Testis (tissue), 3 donors: Measurements from ENCODE around the gene HPS1. TPM values are rescaled to one million over a fixed set of nuclear protein-coding genes. Genes with fewer than 3 reads are reported as not detected.

Experiments used
- DNase-seq: peaks from one replicate; pipeline ENCODE4 v3.0.0-alpha.2; 2019
- H3K27ac ChIP-seq, 2 donors: fragments of 200-600 bp; sonication (generic); one replicate each; pipeline ENCODE4 v1.5.1; 2019
- H3K27me3 ChIP-seq: fragments of 200-600 bp; sonication (generic); one replicate; pipeline ENCODE4 v1.5.1; 2019
- H3K36me3 ChIP-seq: fragments of 200-600 bp; sonication (generic); one replicate; pipeline ENCODE4 v1.5.1; 2017; ENCODE audit warnings: low read depth; ENCODE audit errors: missing control alignments
- H3K4me1 ChIP-seq: fragments of 200-600 bp; sonication (generic); one replicate; pipeline ENCODE4 v1.5.1; 2019
- H3K4me3 ChIP-seq, 2 donors: fragments of 200-600 bp; sonication (generic); one replicate each; pipeline ENCODE4 v1.5.1; 2017 to 2019
- H3K9me3 ChIP-seq: fragments of 200-600 bp; sonication (generic); one replicate; pipeline ENCODE4 v1.5.1; 2017
- POLR2A ChIP-seq: fragments of 450-650 bp; IDR thresholded peaks from one replicate; pipeline ENCODE4 v1.6.1; 2017; ENCODE audit warnings: antibody characterized with exemption, mild to moderate bottlenecking, moderate library complexity
- WGBS, 2 donors: methylation state at CpG; one replicate each; pipeline ENCODE4 v1.1.5; 2018; 5-methylcytosine and 5-hydroxymethylcytosine counted together
- intact Hi-C: fragments of 100-400 bp; cut with DNase I; formaldehyde crosslinking; loops from one replicate; pipeline ENCODE4 v1.15.1; 2023; ENCODE audit warnings: low total_unique reads
- polyA plus RNA-seq: library from polyadenylated mRNA; stranded (reverse); fragments of 350-450 nt; fragmentation: Illumina TruSeq; extraction: RNeasy Lipid Tissue Mini Kit (QIAGEN cat#74804); gene quantifications from one replicate; pipeline ENCODE4 v1.2.3, GENCODE V29; 2014; ENCODE audit warnings: low read depth, low replicate concordance; ENCODE audit not compliant: insufficient read depth
- total RNA-seq, 2 donors: library from RNA; depleted of rRNA; stranded (reverse); fragments of >200 nt; gene quantifications; one replicate each; pipeline ENCODE4 v1.2.3, GENCODE V29; 2016
- TF ChIP-seq, protein P1 (sequence below), 3 experiments: fragments of 450-650 bp in 2 of 3; fragments of 200-600 bp in 1 of 3; sonication (generic) in 1 of 3; IDR thresholded peaks; one replicate each; pipeline ENCODE4 v1.5.1; 2016 to 2019; ENCODE audit warnings: antibody characterized with exemption in 3 of 3, mild to moderate bottlenecking in 2 of 3, moderate library complexity in 1 of 3

The HPS1 gene
- total and polyA plus RNA-seq, 3 donors from 2014 or later: 53.6 to 73.4 (median 59.4) TPM

- DNase-seq: no peak
- no peaks in the 10 kb centered on the region for H3K27me3 ChIP-seq
- intact Hi-C loops: no loop called here
- no peaks in the 10 kb centered on the region for H3K4me1 ChIP-seq
- TF ChIP-seq, protein P1, sequence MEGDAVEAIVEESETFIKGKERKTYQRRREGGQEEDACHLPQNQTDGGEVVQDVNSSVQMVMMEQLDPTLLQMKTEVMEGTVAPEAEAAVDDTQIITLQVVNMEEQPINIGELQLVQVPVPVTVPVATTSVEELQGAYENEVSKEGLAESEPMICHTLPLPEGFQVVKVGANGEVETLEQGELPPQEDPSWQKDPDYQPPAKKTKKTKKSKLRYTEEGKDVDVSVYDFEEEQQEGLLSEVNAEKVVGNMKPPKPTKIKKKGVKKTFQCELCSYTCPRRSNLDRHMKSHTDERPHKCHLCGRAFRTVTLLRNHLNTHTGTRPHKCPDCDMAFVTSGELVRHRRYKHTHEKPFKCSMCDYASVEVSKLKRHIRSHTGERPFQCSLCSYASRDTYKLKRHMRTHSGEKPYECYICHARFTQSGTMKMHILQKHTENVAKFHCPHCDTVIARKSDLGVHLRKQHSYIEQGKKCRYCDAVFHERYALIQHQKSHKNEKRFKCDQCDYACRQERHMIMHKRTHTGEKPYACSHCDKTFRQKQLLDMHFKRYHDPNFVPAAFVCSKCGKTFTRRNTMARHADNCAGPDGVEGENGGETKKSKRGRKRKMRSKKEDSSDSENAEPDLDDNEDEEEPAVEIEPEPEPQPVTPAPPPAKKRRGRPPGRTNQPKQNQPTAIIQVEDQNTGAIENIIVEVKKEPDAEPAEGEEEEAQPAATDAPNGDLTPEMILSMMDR (IDR thresholded peaks at IDR 0.05): no peak
- TF ChIP-seq POLR2A: no peak
- no peaks in the 10 kb centered on the region for H3K9me3 ChIP-seq
- WGBS, 2 donors: 96 to 99% methylated on average over 9 of the region's 9 CpGs
- H3K36me3 ChIP-seq: no peaks in the 10 kb centered on the region
- H3K4me3 ChIP-seq: no peak overlapping the region
- H3K27ac ChIP-seq: no peak overlapping the region
Measured at GRCh38 chr10:98397089-98397600, 49.6 kb downstream of the HPS1 start.

DNA sequence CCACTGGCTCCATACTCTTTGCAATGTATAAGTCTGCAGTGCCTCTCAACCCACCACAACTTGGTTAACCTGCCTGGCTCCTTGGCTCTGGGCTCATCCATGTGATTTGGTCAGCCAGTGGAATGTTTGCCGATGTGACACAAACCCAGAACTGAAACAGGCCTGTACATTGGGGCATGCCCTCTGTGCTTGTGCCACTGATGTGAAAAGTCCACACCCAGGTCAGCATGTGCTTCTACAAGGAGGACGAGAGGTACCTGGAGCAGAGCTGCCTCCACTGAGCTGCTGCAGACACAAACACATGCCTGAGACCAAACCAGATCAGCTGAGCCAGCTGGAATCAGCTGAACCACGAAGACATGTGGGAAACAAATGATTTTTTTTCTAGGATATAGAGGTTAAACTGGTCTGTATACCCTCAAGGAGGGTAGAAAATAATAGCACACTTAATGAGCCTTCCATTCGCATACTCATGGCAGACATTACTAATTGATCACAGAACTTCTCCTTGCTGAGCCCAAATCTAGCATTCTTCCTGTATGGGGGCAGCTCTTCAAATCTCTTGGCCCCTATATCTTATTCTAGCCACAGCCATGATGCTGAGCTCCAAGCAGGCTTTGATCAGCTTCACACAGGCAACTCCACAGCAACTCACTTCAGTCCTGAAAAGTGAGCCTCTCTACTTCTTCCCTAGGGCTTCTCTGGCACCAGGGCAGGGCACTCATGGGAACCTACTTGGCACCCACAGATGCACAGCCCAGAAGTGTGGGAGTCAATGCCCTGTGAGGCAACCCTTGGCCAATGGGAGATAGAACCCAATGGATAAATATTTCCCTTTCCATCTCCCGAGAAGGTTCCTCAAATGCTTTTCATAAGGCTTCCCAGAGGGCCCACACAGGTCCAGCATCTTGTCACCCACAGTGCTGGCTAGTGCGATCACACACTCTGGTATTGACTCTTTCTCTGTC, 50.4 kb downstream of the HPS1 start:
- intact Hi-C loops: no loop called here
- H3K27ac ChIP-seq: no peak overlapping the region
- no peaks in the 10 kb centered on the region for H3K36me3 ChIP-seq
- H3K27me3 ChIP-seq: no peaks in the 10 kb centered on the region
- H3K4me3 ChIP-seq: no peak overlapping the region
- H3K4me1 ChIP-seq: no peaks in the 10 kb centered on the region
- 95 to 97% methylated on average over 6 of the region's 6 CpGs for WGBS, 2 donors
- no peak for DNase-seq
- no peak for TF ChIP-seq POLR2A
- TF ChIP-seq, protein P1 (IDR thresholded peaks at IDR 0.05): no peak
- no peaks in the 10 kb centered on the region for H3K9me3 ChIP-seq

DNA sequence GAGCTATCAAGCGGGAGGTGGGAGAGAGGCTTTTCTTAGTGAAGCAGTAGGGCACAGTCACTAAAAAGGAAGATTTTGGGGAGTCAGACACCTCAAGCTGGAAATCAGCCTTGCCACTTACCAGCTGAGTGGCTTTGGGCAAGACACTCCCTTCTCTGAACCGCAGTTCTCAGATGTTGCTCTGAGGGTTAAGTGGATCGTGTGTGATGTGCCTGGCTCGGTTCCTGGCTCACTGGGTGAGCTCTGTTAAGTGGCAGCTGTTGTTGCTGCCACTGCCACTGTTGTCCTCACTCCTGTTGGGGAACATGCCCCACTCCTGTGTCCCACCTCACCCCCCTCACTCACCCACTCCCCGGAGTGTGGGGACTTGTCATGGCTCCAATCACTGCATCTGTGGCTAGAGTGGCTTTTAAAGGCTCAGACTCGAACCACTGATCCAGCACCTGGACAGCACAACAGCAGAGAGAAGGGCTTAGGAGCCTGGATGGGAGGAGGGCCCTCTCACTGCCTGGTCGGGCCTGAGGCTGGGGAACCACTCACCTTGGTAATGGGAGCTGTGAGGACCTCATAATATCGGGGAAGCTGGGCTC, 51.8 kb downstream of the HPS1 start:
- no peak for DNase-seq
- WGBS, 2 donors: 91 to 95% methylated on average over 5 to 8 of the region's 8 CpGs
- TF ChIP-seq, protein P1 (IDR thresholded peaks at IDR 0.05): no peak
- TF ChIP-seq POLR2A: no peak
- Histone ChIP-seq H3K36me3 (no peaks in the 10 kb centered on the region), H3K9me3 (no peaks in the 10 kb centered on the region), H3K27ac (no peak overlapping the region), H3K4me1 (no peaks in the 10 kb centered on the region), H3K4me3 (no peak overlapping the region), H3K27me3 (no peaks in the 10 kb centered on the region)
- intact Hi-C loops: no loop called here

GRCh38 chr10:98391578-98391991, 55.1 kb downstream of the HPS1 start:
- DNase-seq: peak; percentile 58
- Histone ChIP-seq H3K27me3 (no peaks in the 10 kb centered on the region), H3K4me1 (no peaks in the 10 kb centered on the region), H3K9me3 (no peaks in the 10 kb centered on the region), H3K4me3 (no peak overlapping the region), H3K36me3 (no peaks in the 10 kb centered on the region), H3K27ac (no peak overlapping the region)
- intact Hi-C loops: no loop called here
- WGBS, 2 donors: 41 to 72% methylated on average over 8 of the region's 8 CpGs
- TF ChIP-seq, protein P1 (IDR thresholded peaks at IDR 0.05): no peak
- TF ChIP-seq POLR2A: no peak
